ENCODE data around the gene ATF6B. TPM values are rescaled to one million over a fixed set of nuclear protein-coding genes. Genes with fewer than 3 reads are reported as not detected.

The ATF6B gene
- total RNA-seq, 1 experiment from 2014 or later: 45.3 TPM

DNA sequence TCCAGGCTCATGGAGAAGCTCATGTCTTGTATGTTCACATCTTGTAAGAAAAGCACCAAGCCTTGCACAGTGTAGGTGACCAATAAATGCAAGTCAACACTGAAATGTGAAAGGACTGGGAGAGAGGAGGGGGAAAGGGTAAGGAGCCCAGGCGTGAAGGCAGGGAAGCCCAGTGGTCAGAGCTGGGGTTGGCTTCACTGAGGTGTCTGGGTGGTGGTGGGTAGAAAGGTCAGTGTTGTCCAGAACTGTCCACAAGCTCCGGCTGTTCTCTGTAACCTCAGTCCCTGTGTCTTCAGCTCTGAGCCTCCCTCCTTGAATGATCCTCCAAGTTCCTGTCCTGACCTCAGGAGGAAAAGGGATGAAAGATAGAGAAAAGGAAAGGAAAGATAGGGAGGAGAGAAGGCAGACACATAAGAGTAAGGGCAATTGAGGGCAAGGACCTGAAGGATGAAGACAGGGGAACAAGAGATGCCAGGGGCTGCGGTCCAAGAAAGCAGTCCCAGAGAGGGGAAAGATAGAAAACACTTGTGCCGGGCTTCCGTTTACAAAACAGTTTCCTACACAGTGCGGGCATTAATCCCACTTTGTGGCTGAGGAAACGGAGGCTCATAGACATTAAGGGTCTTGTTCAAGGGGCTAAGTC, 16.5 kb downstream of the ATF6B start:
- H4K5ac ChIP-seq (ENCODE audit: insufficient read length, low read depth, low read length): no peak overlapping the region
- no peaks in the 10 kb centered on the region for H4K20me1 ChIP-seq (ENCODE audit: control insufficient read depth, insufficient read depth, insufficient read length)
- H4K91ac ChIP-seq (ENCODE audit: insufficient read length, low read depth, low read length): no peak overlapping the region
- no peak overlapping the region for H2BK5ac ChIP-seq (ENCODE audit: insufficient read length, low read length)
- no peak overlapping the region for H2BK20ac ChIP-seq (ENCODE audit: low read depth, low read length, poor library complexity, severe bottlenecking)
- no peak overlapping the region for H3K23ac ChIP-seq (ENCODE audit: insufficient read length, low read depth, low read length)
- Mint-ChIP-seq H3K9me3 (no peaks in the 10 kb centered on the region; a peak in 1 of 5 replicates), H3K4me3 (no peak overlapping the region), H3K27ac (peak overlapping the region in 1 of 3 experiments; percentile 50; a peak in 2 of 7 replicates), H3K4me1 (peaks cover 20 to 24% of the 10 kb centered on the region in 2 experiments), H3K36me3 (ENCODE audit: insufficient read depth in 1 of 3, low read depth in 3 of 3) (peaks cover 2 to 18% (median 16%) of the 10 kb centered on the region in 3 experiments; a peak in 5 of 7 replicates), H3K27me3 (ENCODE audit: low read depth) (peaks cover 25% of the 10 kb centered on the region)
- H2BK15ac ChIP-seq (ENCODE audit: low read depth, low read length): no peak overlapping the region
- no peak overlapping the region for H3K56ac ChIP-seq (ENCODE audit: insufficient read length, low read depth, low read length)
- H3K14ac ChIP-seq (ENCODE audit: insufficient read depth, low read length): no peak overlapping the region
- no peak overlapping the region for H2AK5ac ChIP-seq (ENCODE audit: insufficient read length, low read length)
- H3T11ph ChIP-seq (ENCODE audit: low read length): no peak overlapping the region
- H3K79me1 ChIP-seq (ENCODE audit: insufficient read depth, low read depth, low read length, poor library complexity, severe bottlenecking): no peaks in the 10 kb centered on the region
- H3K4me2 ChIP-seq (ENCODE audit: insufficient read depth, insufficient read length, low read length): no peak overlapping the region
- TF ChIP-seq, protein P1, sequence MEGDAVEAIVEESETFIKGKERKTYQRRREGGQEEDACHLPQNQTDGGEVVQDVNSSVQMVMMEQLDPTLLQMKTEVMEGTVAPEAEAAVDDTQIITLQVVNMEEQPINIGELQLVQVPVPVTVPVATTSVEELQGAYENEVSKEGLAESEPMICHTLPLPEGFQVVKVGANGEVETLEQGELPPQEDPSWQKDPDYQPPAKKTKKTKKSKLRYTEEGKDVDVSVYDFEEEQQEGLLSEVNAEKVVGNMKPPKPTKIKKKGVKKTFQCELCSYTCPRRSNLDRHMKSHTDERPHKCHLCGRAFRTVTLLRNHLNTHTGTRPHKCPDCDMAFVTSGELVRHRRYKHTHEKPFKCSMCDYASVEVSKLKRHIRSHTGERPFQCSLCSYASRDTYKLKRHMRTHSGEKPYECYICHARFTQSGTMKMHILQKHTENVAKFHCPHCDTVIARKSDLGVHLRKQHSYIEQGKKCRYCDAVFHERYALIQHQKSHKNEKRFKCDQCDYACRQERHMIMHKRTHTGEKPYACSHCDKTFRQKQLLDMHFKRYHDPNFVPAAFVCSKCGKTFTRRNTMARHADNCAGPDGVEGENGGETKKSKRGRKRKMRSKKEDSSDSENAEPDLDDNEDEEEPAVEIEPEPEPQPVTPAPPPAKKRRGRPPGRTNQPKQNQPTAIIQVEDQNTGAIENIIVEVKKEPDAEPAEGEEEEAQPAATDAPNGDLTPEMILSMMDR (conservative IDR thresholded peaks at IDR 0.05): no peak
- no peaks in the 10 kb centered on the region for H3K79me2 ChIP-seq (ENCODE audit: insufficient read depth, low read length)
- H3K27ac ChIP-seq (ENCODE audit: insufficient read length, low read depth, low read length): no peak overlapping the region
- no CpG with 5 or more reads among the region's 7 CpGs for WGBS (ENCODE audit: extremely low coverage, insufficient read length, low lambda C conversion rate)
- DNase-seq: no peak
- no peaks in the 10 kb centered on the region; the same call in 1 of the 2 replicates for H3K27me3 ChIP-seq (ENCODE audit: insufficient read depth, low read length)
- no peak overlapping the region for H2AFZ ChIP-seq (ENCODE audit: low read length)
- no peaks in the 10 kb centered on the region for H3K23me2 ChIP-seq (ENCODE audit: insufficient read length, low read depth, low read length, poor library complexity, severe bottlenecking)
- H4K8ac ChIP-seq (replicated peaks; ENCODE audit: insufficient read length, low read depth, low read length): no peak overlapping the region
- no peaks in the 10 kb centered on the region; the same call in 1 of the 2 replicates for H3K4me1 ChIP-seq (ENCODE audit: insufficient read depth, low read length)
- no peaks in the 10 kb centered on the region for H3K9me3 ChIP-seq (ENCODE audit: control insufficient read depth, low read depth, low read length)
- no peak overlapping the region for H3K18ac ChIP-seq (ENCODE audit: insufficient read length, low read depth, low read length)
- no peak overlapping the region for H3K9ac ChIP-seq (ENCODE audit: extremely low read depth, insufficient read length, low read length)
- H3K4ac ChIP-seq (ENCODE audit: low read depth, low read length): no peak overlapping the region
- no peak overlapping the region for H2BK120ac ChIP-seq (ENCODE audit: low read depth, low read length, poor library complexity, severe bottlenecking)
- H2BK12ac ChIP-seq (ENCODE audit: insufficient read length, low read depth, low read length): no peak overlapping the region

All from H9 (cell line).